Measurements from ENCODE around the gene JAZF1. TPM values are rescaled to one million over a fixed set of nuclear protein-coding genes. Genes with fewer than 3 reads are reported as not detected.

Gene JAZF1
- total and polyA plus RNA-seq, 2 of the 8 experiments (the other 6 are each of a cell fraction or from before 2014, with no cell fraction given), result 2.6 to 21.8 TPM

- Histone ChIP-seq H3K18ac (ENCODE audit: extremely low read depth, low read length) (no peak overlapping the region), H2BK20ac (ENCODE audit: low read length) (no peak overlapping the region), H3K23me2 (ENCODE audit: low read depth, low read length) (no peaks in the 10 kb centered on the region), H3K4me3 (ENCODE audit: extremely low read depth in 1 of 4, insufficient read depth in 2 of 4, low read depth in 3 of 4, low read length in 4 of 4) (no peak overlapping the region), H3K27ac (ENCODE audit: low read depth, low read length) (no peak overlapping the region), H4K91ac (replicated peaks; ENCODE audit: insufficient read length, low read length) (no peak overlapping the region), H2AFZ (ENCODE audit: low read length) (no peak overlapping the region), H3K4me1 (replicated peaks in 1 of 4; ENCODE audit: control insufficient read depth in 3 of 4, insufficient read depth in 4 of 4, low read length in 3 of 4) (peaks cover 0 to 8% (median 4%) of the 10 kb centered on the region in 4 experiments; a peak in 2 of 7 replicates), H4K20me1 (replicated peaks in 1 of 2; ENCODE audit: control insufficient read depth in 1 of 2, insufficient read depth in 2 of 2, low read length in 2 of 2) (no peaks in the 10 kb centered on the region), H2BK120ac (replicated peaks; ENCODE audit: low read depth, low read length) (no peak overlapping the region), H3K9ac (replicated peaks in 1 of 4; ENCODE audit: extremely low read depth in 1 of 4, low read depth in 3 of 4, low read length in 3 of 4) (no peak overlapping the region), H3K27me3 (replicated peaks in 1 of 4; ENCODE audit: control insufficient read depth in 3 of 4, extremely low read depth in 1 of 4, insufficient read depth in 3 of 4, low read length in 3 of 4) (no peaks in the 10 kb centered on the region), H3K14ac (ENCODE audit: insufficient read length) (no peak overlapping the region), H4K5ac (ENCODE audit: insufficient read length, low read depth, low read length) (no peak overlapping the region), H3K4ac (replicated peaks; ENCODE audit: insufficient read length, low read depth, low read length) (no peak overlapping the region), H2AK5ac (ENCODE audit: low read depth, low read length) (no peak overlapping the region), H3K23ac (ENCODE audit: insufficient read length) (no peak overlapping the region), H3K9me3 (ENCODE audit: insufficient read depth in 2 of 2, low read depth in 1 of 2, low read length in 1 of 2) (no peaks in the 10 kb centered on the region), H3K79me2 (ENCODE audit: control insufficient read depth in 1 of 2, insufficient read depth in 2 of 2, low read length in 2 of 2) (no peaks in the 10 kb centered on the region; a peak in 1 of 4 replicates), H3K79me1 (ENCODE audit: low read depth, low read length) (0 out of 2 replicates have a peak, but pooled peaks cover 5% of the 10 kb centered on the region), H3K4me2 (ENCODE audit: insufficient read depth in 1 of 2, low read depth in 2 of 2, low read length in 2 of 2) (no peak overlapping the region), H4K8ac (ENCODE audit: extremely low read depth, insufficient read depth, low read length) (no peak overlapping the region), H2BK15ac (ENCODE audit: low read length) (no peak overlapping the region), H2BK12ac (ENCODE audit: low read depth, low read length) (no peak overlapping the region), H3K56ac (replicated peaks; ENCODE audit: insufficient read length, low read depth, low read length) (no peak overlapping the region), H3K36me3 (ENCODE audit: control insufficient read depth in 2 of 4, insufficient read depth in 4 of 4, low read length in 3 of 4) (no peaks in the 10 kb centered on the region; a peak in 1 of 8 replicates), H2BK5ac (ENCODE audit: low read depth, low read length) (no peak overlapping the region)
- no peak for DNase-seq (ENCODE audit: low read depth in 1 of 2, low spot score in 2 of 2)
- ChIA-PET POLR2A (ENCODE audit: partially characterized antibody) (no interaction called here), CTCF (ENCODE audit: partially characterized antibody) (interaction anchor here (0.6 to 0.9 kb wide), 2 partner anchors 22 to 957 kb away, joined by 3 to 4 read pairs; no protein-coding TSS in a partner anchor)
- 93% methylated on average over 2 of the region's 2 CpGs; no CpG with 5 or more reads in 1 of the 2 experiments for WGBS, 2 experiments (ENCODE audit: extremely low coverage in 1 of 2, insufficient coverage in 1 of 2, insufficient read length in 1 of 2, insufficient replicate concordance in 2 of 2, low coverage in 1 of 2, low lambda C conversion rate in 2 of 2, missing lambda C conversion rate in 1 of 2)
- no peak for FAIRE-seq
- TF ChIP-seq SP1 (IDR thresholded peaks at IDR 0.05; ENCODE audit: low read depth, low read length) (no peak), POLR2AphosphoS5 (IDR thresholded peaks at IDR 0.05; ENCODE audit: low read depth, low read length) (no peak), SRF (IDR thresholded peaks at IDR 0.05; ENCODE audit: low read depth, low read length) (no peak), ZNF274 (IDR thresholded peaks at IDR 0.05; ENCODE audit: borderline replicate concordance, extremely low read depth, low read length) (no peak), TCF12 (IDR thresholded peaks at IDR 0.05; ENCODE audit: low read depth, low read length) (no peak), TBP (IDR thresholded peaks at IDR 0.05; ENCODE audit: low read depth, low read length) (no peak), JUN (IDR thresholded peaks at IDR 0.05; ENCODE audit: low read depth, low read length) (no peak), FOSL1 (IDR thresholded peaks at IDR 0.05; ENCODE audit: insufficient read depth, low read depth, low read length) (no peak), CTBP2 (IDR thresholded peaks at IDR 0.05; ENCODE audit: borderline replicate concordance, insufficient read depth, insufficient read length, low read length) (no peak), RBBP5 (IDR thresholded peaks at IDR 0.05; ENCODE audit: borderline replicate concordance, low read depth, low read length) (no peak), YY1 (IDR thresholded peaks at IDR 0.05; ENCODE audit: low read depth, low read length) (no peak), HDAC2 (IDR thresholded peaks at IDR 0.05; ENCODE audit: borderline replicate concordance in 1 of 2, low read depth in 2 of 2, low read length in 2 of 2) (no peak), SIRT6 (IDR thresholded peaks at IDR 0.05; ENCODE audit: low read length) (no peak), CBX5 (IDR thresholded peaks at IDR 0.05; ENCODE audit: low read depth, low read length) (no peak)
These were observed 34.7 kb downstream of the JAZF1 start for GRCh38 chr7:28145931-28146330.

Measured in H1 (cell line).